CD14-positive monocyte (primary cell): ENCODE results near the gene TRUB2. TPM values are rescaled to one million over a fixed set of nuclear protein-coding genes. Genes with fewer than 3 reads are reported as not detected.
"Not testable (repeated sequence)": the region's sequence is repeated elsewhere in the genome, so short reads cannot be mapped to it uniquely, and the experiment has no call there.

Source experiments
- DNase-seq, 3 donors: peaks; one replicate each; pipeline ENCODE4 v3.0.0-alpha.2; 2011 to 2022
- H2AFZ ChIP-seq: 2 replicates; pipeline ENCODE4 v1.6.0; 2012; ENCODE audit warnings: mild to moderate bottlenecking, low read depth, low read length, inconsistent platforms; ENCODE audit not compliant: insufficient read depth, poor library complexity, severe bottlenecking
- H3K27ac ChIP-seq, 2 donors: 1 replicate in 1 of 2; 2 replicates in 1 of 2; pipeline ENCODE4 v1.5.1; 2012 to 2013; ENCODE audit warnings: low read length in 2 of 2, control low read depth in 1 of 2, inconsistent platforms in 1 of 2, low read depth in 1 of 2, mild to moderate bottlenecking in 1 of 2
- H3K27me3 ChIP-seq, 2 donors: one replicate each; pipeline versions ENCODE4 v1.6.0 to v1.6.1; 2011 to 2013; ENCODE audit warnings: low read length in 2 of 2; ENCODE audit not compliant: control insufficient read depth in 2 of 2, insufficient read depth in 2 of 2
- H3K36me3 ChIP-seq, 2 donors: replicated peaks in 1 of 2; 1 replicate in 1 of 2; 2 replicates in 1 of 2; pipeline versions ENCODE4 v1.5.1 to v1.6.1; 2012 to 2013; ENCODE audit warnings: low read length in 2 of 2, control low read depth in 1 of 2, inconsistent platforms in 1 of 2, mild to moderate bottlenecking in 1 of 2; ENCODE audit not compliant: insufficient read depth in 2 of 2, control insufficient read depth in 1 of 2
- H3K4me1 ChIP-seq, 2 donors: 1 replicate in 1 of 2; 2 replicates in 1 of 2; pipeline versions ENCODE4 v1.5.1 to v1.6.1; 2012 to 2013; ENCODE audit warnings: low read length in 2 of 2, control low read depth in 1 of 2, inconsistent platforms in 1 of 2, mild to moderate bottlenecking in 1 of 2, moderate library complexity in 1 of 2; ENCODE audit not compliant: insufficient read depth in 2 of 2, control insufficient read depth in 1 of 2
- H3K4me2 ChIP-seq: replicated peaks from 2 replicates; pipeline ENCODE3; 2012; ENCODE audit warnings: low read length, moderate library complexity, mild to moderate bottlenecking; ENCODE audit not compliant: poor library complexity, severe bottlenecking; ENCODE audit errors: extremely low read depth
- H3K4me3 ChIP-seq, 3 experiments: fragments of 200-600 bp in 1 of 3; sonication (generic) in 1 of 3; replicated peaks in 1 of 3; 1 replicate in 2 of 3; 2 replicates in 1 of 3; pipeline ENCODE4 v1.5.1; 2011 to 2013; ENCODE audit warnings: low read length in 3 of 3, mild to moderate bottlenecking in 3 of 3, control low read depth in 2 of 3, low read depth in 2 of 3, inconsistent platforms in 1 of 3, moderate library complexity in 1 of 3
- H3K79me2 ChIP-seq: 2 replicates; pipeline ENCODE4 v1.6.0; 2012; ENCODE audit warnings: mild to moderate bottlenecking, control low read depth, inconsistent platforms, low read length, moderate library complexity; ENCODE audit not compliant: insufficient read depth
- H3K9ac ChIP-seq: 2 replicates; pipeline ENCODE4 v1.6.0; 2017; ENCODE audit warnings: low read length, mild to moderate bottlenecking; ENCODE audit not compliant: insufficient read depth, poor library complexity, severe bottlenecking
- H3K9me3 ChIP-seq, 2 donors: replicated peaks in 1 of 2; 1 replicate in 1 of 2; 2 replicates in 1 of 2; pipeline versions ENCODE4 v1.5.1 to v1.6.1; 2012 to 2013; ENCODE audit warnings: low read length in 2 of 2, control low read depth in 1 of 2; ENCODE audit not compliant: control insufficient read depth in 1 of 2, insufficient read depth in 1 of 2
- H4K20me1 ChIP-seq: 2 replicates; pipeline ENCODE4 v1.6.0; 2012; ENCODE audit warnings: mild to moderate bottlenecking, low read length, control low read depth, moderate library complexity; ENCODE audit not compliant: insufficient read depth
- H3K27ac Mint-ChIP-seq, 7 donors: one replicate each; pipeline ENCODE4 v1.8.0; 2020; ENCODE audit warnings: mild to moderate bottlenecking in 7 of 7, mixed read lengths in 7 of 7, moderate library complexity in 6 of 7, inconsistent platforms in 2 of 7
- H3K27me3 Mint-ChIP-seq, 3 donors: one replicate each; pipeline ENCODE4 v1.8.0; 2021 to 2022; ENCODE audit warnings: low read depth in 3 of 3, mild to moderate bottlenecking in 3 of 3, mixed read lengths in 3 of 3, moderate library complexity in 3 of 3, inconsistent platforms in 1 of 3
- H3K36me3 Mint-ChIP-seq, 2 donors: one replicate each; pipeline ENCODE4 v1.8.0; 2020; ENCODE audit warnings: mixed read lengths in 2 of 2, inconsistent platforms in 1 of 2, mild to moderate bottlenecking in 1 of 2
- H3K4me1 Mint-ChIP-seq: one replicate; pipeline ENCODE4 v1.8.0; 2020; ENCODE audit warnings: mild to moderate bottlenecking, mixed read lengths
- H3K4me3 Mint-ChIP-seq, 2 donors: one replicate each; pipeline ENCODE4 v1.8.0; 2020; ENCODE audit warnings: mild to moderate bottlenecking in 2 of 2, mixed read lengths in 2 of 2, moderate library complexity in 1 of 2
- H3K9me3 Mint-ChIP-seq, 7 donors: one replicate each; pipeline ENCODE4 v1.8.0; 2020 to 2022; ENCODE audit warnings: mixed read lengths in 7 of 7, mild to moderate bottlenecking in 6 of 7, moderate library complexity in 6 of 7, inconsistent platforms in 2 of 7
- whole genome bisulfite sequencing: methylation state at CpG from one replicate; pipeline ENCODE4 v1.1.5; 2013; ENCODE audit warnings: missing lambda C conversion rate; ENCODE audit not compliant: insufficient coverage; 5-methylcytosine and 5-hydroxymethylcytosine counted together
- intact Hi-C, 2 donors: fragments of 100-400 bp; cut with micrococcal nuclease; formaldehyde crosslinking; loops; one replicate each; pipeline versions ENCODE4 v1.15.0 to v1.15.1; 2023
- polyA plus RNA-seq, 3 donors: library from polyadenylated mRNA; depleted of rRNA in 1 of 3; unstranded in 2 of 3; stranded (reverse) in 1 of 3; fragments of 300-500 nt in 2 of 3; fragments of >200 nt in 1 of 3; fragmentation: Illumina TruSeq in 2 of 3; gene quantifications; 1 replicate in 2 of 3; 2 replicates in 1 of 3; pipeline ENCODE4 v1.2.3, GENCODE V29; 2012 to 2021
- TF ChIP-seq, protein P1 (sequence below): fragments of 200-600 bp; IDR thresholded peaks from one replicate; pipeline ENCODE4 v1.8.0; 2022; ENCODE audit warnings: antibody characterized with exemption, mild to moderate bottlenecking

The TRUB2 gene
- polyA plus RNA-seq, 3 donors, result 5.9 to 17.0 (median 13.5) TPM

DNA sequence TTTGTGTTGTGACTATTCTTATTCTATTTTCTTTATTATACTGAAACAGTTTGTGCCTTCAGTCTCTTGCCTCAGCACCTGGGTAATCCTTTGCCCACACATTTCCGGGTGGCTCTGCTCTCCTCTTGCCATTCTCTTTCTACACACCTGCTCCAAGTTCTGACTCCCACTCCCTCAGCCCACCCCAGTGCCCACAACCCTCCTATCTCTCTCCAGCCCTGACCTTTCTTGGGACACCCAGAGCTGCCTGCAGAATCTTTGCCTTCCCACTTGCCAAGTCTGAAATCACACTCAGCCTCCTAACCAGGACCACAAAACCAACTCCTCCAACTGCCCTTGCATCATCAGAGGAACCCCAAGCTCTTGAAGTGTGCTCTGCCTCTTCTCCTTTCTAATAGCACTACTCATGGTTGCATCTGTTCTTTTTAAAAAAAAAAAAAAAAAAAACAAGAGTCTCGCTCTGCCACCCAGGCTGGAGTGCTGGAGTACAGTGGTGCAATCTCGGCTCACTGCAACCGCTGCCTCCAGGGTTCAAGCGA lies 42.1 kb downstream of the TRUB2 start:
- no peak overlapping the region for H3K9ac ChIP-seq

GRCh38 chr9:128279088-128280073 lies 42.9 kb downstream of the TRUB2 start:
- not testable (repeated sequence) for H4K20me1 ChIP-seq, H3K36me3 Mint-ChIP-seq, H3K9me3 ChIP-seq, H3K36me3 ChIP-seq, DNase-seq, H3K9me3 Mint-ChIP-seq, H3K9ac ChIP-seq, H3K4me2 ChIP-seq, H3K27ac ChIP-seq, H3K27me3 ChIP-seq, H3K4me3 Mint-ChIP-seq, H3K27me3 Mint-ChIP-seq, H3K4me3 ChIP-seq, H2AFZ ChIP-seq
- peaks cover 24 to 26% of the 10 kb centered on the region in 2 donors for H3K4me1 ChIP-seq
- Mint-ChIP-seq H3K4me1 (peaks cover 32% of the 10 kb centered on the region), H3K27ac (peak overlapping the region in 2 of 7 donors; percentile 10 to 59)
- WGBS, result 83% methylated on average over 3 of the region's 22 CpGs
- peaks cover 12% of the 10 kb centered on the region for H3K79me2 ChIP-seq
- intact Hi-C loops, result loop anchor here (5.0 kb wide), 2 partner anchors 43 to 93 kb away; partner anchors contain the start of genes COQ4 (in 2 of the 2), TRUB2 (in 2 of the 2) and URM1 (in 1 of the 2)

More for the DNA sequence above, 42.1 kb downstream of the TRUB2 start:
- Histone ChIP-seq H3K4me1 (peaks cover 16 to 18% of the 10 kb centered on the region in 2 donors), H3K4me3 (no peak overlapping the region), H3K9me3 (no peaks in the 10 kb centered on the region), H3K36me3 (peaks cover 0 to 2% of the 10 kb centered on the region in 2 donors), H4K20me1 (no peaks in the 10 kb centered on the region), H3K4me2 (no peak overlapping the region), H2AFZ (no peak overlapping the region), H3K27me3 (no peaks in the 10 kb centered on the region), H3K27ac (no peak overlapping the region), H3K79me2 (peaks cover 4% of the 10 kb centered on the region)
- peak overlapping the region in 6 of 7 donors; percentile 8 to 85 (median 42) for H3K27ac Mint-ChIP-seq
- DNase-seq, result peak in 1 of 3 donors; percentile 28
- no peaks in the 10 kb centered on the region for H3K9me3 Mint-ChIP-seq
- peaks cover 6 to 8% of the 10 kb centered on the region in 2 donors for H3K36me3 Mint-ChIP-seq
- intact Hi-C loops, result no loop called here
- TF ChIP-seq, protein P1, sequence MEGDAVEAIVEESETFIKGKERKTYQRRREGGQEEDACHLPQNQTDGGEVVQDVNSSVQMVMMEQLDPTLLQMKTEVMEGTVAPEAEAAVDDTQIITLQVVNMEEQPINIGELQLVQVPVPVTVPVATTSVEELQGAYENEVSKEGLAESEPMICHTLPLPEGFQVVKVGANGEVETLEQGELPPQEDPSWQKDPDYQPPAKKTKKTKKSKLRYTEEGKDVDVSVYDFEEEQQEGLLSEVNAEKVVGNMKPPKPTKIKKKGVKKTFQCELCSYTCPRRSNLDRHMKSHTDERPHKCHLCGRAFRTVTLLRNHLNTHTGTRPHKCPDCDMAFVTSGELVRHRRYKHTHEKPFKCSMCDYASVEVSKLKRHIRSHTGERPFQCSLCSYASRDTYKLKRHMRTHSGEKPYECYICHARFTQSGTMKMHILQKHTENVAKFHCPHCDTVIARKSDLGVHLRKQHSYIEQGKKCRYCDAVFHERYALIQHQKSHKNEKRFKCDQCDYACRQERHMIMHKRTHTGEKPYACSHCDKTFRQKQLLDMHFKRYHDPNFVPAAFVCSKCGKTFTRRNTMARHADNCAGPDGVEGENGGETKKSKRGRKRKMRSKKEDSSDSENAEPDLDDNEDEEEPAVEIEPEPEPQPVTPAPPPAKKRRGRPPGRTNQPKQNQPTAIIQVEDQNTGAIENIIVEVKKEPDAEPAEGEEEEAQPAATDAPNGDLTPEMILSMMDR, result no peak
- H3K4me1 Mint-ChIP-seq, result peaks cover 24% of the 10 kb centered on the region
- H3K4me3 Mint-ChIP-seq, result no peak overlapping the region
- 91% methylated on average over 1 of the region's 5 CpGs for WGBS
- peaks cover 0 to 6% (median 0%) of the 10 kb centered on the region in 3 donors for H3K27me3 Mint-ChIP-seq
